HepG2 (cell line): ENCODE measurements around the gene SV2A. TPM values are rescaled to one million over a fixed set of nuclear protein-coding genes. Genes with fewer than 3 reads are reported as not detected.
"Not testable (repeated sequence)": the region's sequence is repeated elsewhere in the genome, so short reads cannot be mapped to it uniquely, and the experiment has no call there.

Source experiments
- ATAC-seq: fragments of 200-7000 bp; cut with Tn5 transposase; 3 replicates; pipeline ENCODE4 v1.9.1; 2020; ENCODE audit warnings: mild to moderate bottlenecking, moderate library complexity
- BruUV-seq: library from RNA; stranded (reverse); fragments of 400-500 nt; replicated peaks from 2 replicates; lab custom pipeline; 2021; lab: Mats Ljungman, UMichigan
- CTCF ChIA-PET: fragments of 300-600 bp; formaldehyde crosslinking; extraction: SDS; loops from one replicate; lab custom pipeline; 2021; ENCODE audit warnings: low total read pairs, inconsistent platforms, low intra/inter-chr PET ratio; lab: Yijun Ruan, JAX
- POLR2A ChIA-PET: fragments of 350-600 bp; sonication (Branson Sonifier 250); formaldehyde crosslinking; loops from one replicate; lab custom pipeline; 2020; ENCODE audit warnings: antibody characterized with exemption, inconsistent platforms; lab: Yijun Ruan, JAX
- DNase-seq: peaks from one replicate; pipeline ENCODE4 v3.0.0-alpha.2; 2015; ENCODE audit warnings: low spot score
- FAIRE-seq: peaks from 3 replicates; lab custom pipeline; 2011; peaks lifted over from hg19 to GRCh38; lab: Jason Lieb, UNC
- H2AFZ ChIP-seq: one replicate; pipeline ENCODE4 v1.6.1; 2011; ENCODE audit warnings: low read length, inconsistent platforms
- H3K27ac ChIP-seq: fragments of 300-600 bp; 3 replicates; pipeline ENCODE4 v1.8.0; 2011; ENCODE audit warnings: mixed run types, mild to moderate bottlenecking, mixed read lengths, low read length, inconsistent platforms; ENCODE audit not compliant: insufficient read depth; ENCODE audit errors: extremely low read length
- H3K27me3 ChIP-seq, 2 experiments: fragments of 200-600 bp in 1 of 2; 2 replicates in 1 of 2; 3 replicates in 1 of 2; pipeline versions ENCODE4 v1.6.0 to v1.8.0; 2011; ENCODE audit warnings: low read length in 2 of 2, mild to moderate bottlenecking in 2 of 2, moderate library complexity in 2 of 2, inconsistent platforms in 1 of 2; ENCODE audit not compliant: insufficient read depth in 2 of 2, control insufficient read depth in 1 of 2
- H3K36me3 ChIP-seq, 2 experiments: fragments of 200-600 bp in 1 of 2; replicated peaks in 1 of 2; 2 replicates in 1 of 2; 3 replicates in 1 of 2; pipeline versions ENCODE4 v1.5.1 to v1.8.0; 2011; ENCODE audit warnings: low read length in 2 of 2, inconsistent platforms in 1 of 2; ENCODE audit not compliant: insufficient read depth in 2 of 2, control insufficient read depth in 1 of 2
- H3K4me1 ChIP-seq: 2 replicates; pipeline ENCODE4 v1.5.1; 2012; ENCODE audit warnings: low read length, inconsistent platforms; ENCODE audit not compliant: insufficient read depth
- H3K4me2 ChIP-seq: 2 replicates; pipeline ENCODE4 v1.6.0; 2011; ENCODE audit warnings: low read depth, low read length, inconsistent platforms
- H3K4me3 ChIP-seq, 3 experiments: fragments of 200-600 bp in 1 of 3; sonication (generic), shearing (Covaris generic) in 1 of 3; replicated peaks in 1 of 3; 2 replicates each; pipeline ENCODE4 v1.5.1; 2011 to 2016; ENCODE audit warnings: low read length in 3 of 3, inconsistent platforms in 2 of 3, low read depth in 2 of 3, mild to moderate bottlenecking in 2 of 3, control low read depth in 1 of 3, mixed read lengths in 1 of 3; ENCODE audit not compliant: insufficient read depth in 1 of 3
- H3K79me2 ChIP-seq: one replicate; pipeline ENCODE4 v1.6.1; 2011; ENCODE audit warnings: low read length, inconsistent platforms; ENCODE audit not compliant: insufficient read depth
- H3K9ac ChIP-seq: 2 replicates; pipeline ENCODE4 v1.6.0; 2011; ENCODE audit warnings: mild to moderate bottlenecking, low read depth, low read length, inconsistent platforms; ENCODE audit not compliant: insufficient read depth
- H3K9me3 ChIP-seq: 2 replicates; pipeline ENCODE4 v1.5.1; 2012; ENCODE audit warnings: mild to moderate bottlenecking, low read length
- H4K20me1 ChIP-seq: 2 replicates; pipeline ENCODE4 v1.6.0; 2011; ENCODE audit warnings: inconsistent platforms, mild to moderate bottlenecking, low read length, moderate library complexity; ENCODE audit not compliant: insufficient read depth
- WGBS: methylation state at CpG from one replicate; pipeline ENCODE4 v1.1.6; 2017; ENCODE audit warnings: low lambda C conversion rate; 5-methylcytosine and 5-hydroxymethylcytosine counted together
- in situ Hi-C: cut with HindIII; loops from 2 replicates; pipeline ENCODE4 v1.10.0; 2017; ENCODE audit warnings: low pct_unique_long_range_greater_than_20kb; ENCODE audit not compliant: extremely low pct_ligation_motif_present
- intact Hi-C: fragments of 100-400 bp; cut with micrococcal nuclease; formaldehyde crosslinking; loops from one replicate; pipeline ENCODE4 v1.10.0; 2022; ENCODE audit not compliant: unreplicated experiment
- polyA plus RNA-seq, 8 experiments: library from polyadenylated mRNA; depleted of rRNA in 3 of 8; stranded (reverse) in 7 of 8; unstranded in 1 of 8; fragments of >200 nt; fragmentation: Illumina TruSeq in 4 of 8; extraction: Trizol in 4 of 8; gene quantifications; 2 replicates each; pipeline versions ENCODE4 v1.2.1 to v1.2.3, GENCODE V29; 2011 to 2016; ENCODE audit warnings: low read depth in 4 of 8, missing spikeins in 1 of 8, mixed read lengths in 1 of 8; ENCODE audit not compliant: insufficient read depth in 1 of 8
- total RNA-seq, 5 experiments: library from RNA; depleted of rRNA; stranded (reverse); fragments of >200 nt; fragmentation: Illumina TruSeq; extraction: Trizol; gene quantifications; 2 replicates each; pipeline ENCODE4 v1.2.3, GENCODE V29; 2016; ENCODE audit warnings: low read depth in 1 of 5

The SV2A gene
- total and polyA plus RNA-seq, 2 of the 13 experiments (the other 11 are each of a cell fraction or from before 2014, with no cell fraction given) = 0.84 to 1.9 TPM

GRCh38 chr1:149861497-149862054 lies 56.1 kb downstream of the SV2A start:
- H3K9ac ChIP-seq, BruUV-seq, POLR2A ChIA-PET, H2AFZ ChIP-seq, H3K4me1 ChIP-seq, in situ Hi-C loops, H3K79me2 ChIP-seq, H3K27ac ChIP-seq, H3K36me3 ChIP-seq, H3K27me3 ChIP-seq, DNase-seq, CTCF ChIA-PET, H3K9me3 ChIP-seq, H3K4me3 ChIP-seq, H3K4me2 ChIP-seq, intact Hi-C loops, H4K20me1 ChIP-seq, FAIRE-seq: not testable (repeated sequence)
- peak; percentile 45 for ATAC-seq
- no CpG with 5 or more reads among the region's 32 CpGs for WGBS

GRCh38 chr1:149860684-149861496 lies 56.8 kb downstream of the SV2A start:
- peak; percentile 79 for FAIRE-seq
- POLR2A ChIA-PET, BruUV-seq, H3K4me3 ChIP-seq, H3K9me3 ChIP-seq, H4K20me1 ChIP-seq, H3K36me3 ChIP-seq, in situ Hi-C loops, intact Hi-C loops, H3K79me2 ChIP-seq, H3K4me2 ChIP-seq, DNase-seq, H3K9ac ChIP-seq, H3K27me3 ChIP-seq, H3K27ac ChIP-seq, CTCF ChIA-PET, H3K4me1 ChIP-seq, H2AFZ ChIP-seq: not testable (repeated sequence)
- no CpG with 5 or more reads among the region's 55 CpGs for WGBS
- peak; percentile 86 for ATAC-seq

GRCh38 chr1:149860271-149860670 lies 57.4 kb downstream of the SV2A start:
- H3K36me3 ChIP-seq, H3K4me2 ChIP-seq, intact Hi-C loops, H3K27ac ChIP-seq, H3K4me1 ChIP-seq, CTCF ChIA-PET, BruUV-seq, H2AFZ ChIP-seq, DNase-seq, H4K20me1 ChIP-seq, in situ Hi-C loops, H3K4me3 ChIP-seq, H3K9ac ChIP-seq, H3K79me2 ChIP-seq, H3K27me3 ChIP-seq, POLR2A ChIA-PET, FAIRE-seq, H3K9me3 ChIP-seq: not testable (repeated sequence)
- WGBS = no CpG with 5 or more reads among the region's 15 CpGs
- peak; percentile 3 for ATAC-seq

Other genes starting within 250 kb of the SV2A start
- not detected in 2 replicates for gene FCGR1A, start 135.2 kb downstream of the SV2A start, total RNA-seq (2016; rRNA removed; fragmentation: Illumina TruSeq; extraction: Trizol)
- gene FCGR1A, start 135.2 kb downstream of the SV2A start, polyA plus RNA-seq (2011; rRNA removed) = not detected in 2 replicates
- gene BOLA1, start 18.3 kb downstream of the SV2A start, total RNA-seq (2016; rRNA removed; fragmentation: Illumina TruSeq; extraction: Trizol) = 3.1 and 4.2 TPM in 2 replicates
- gene BOLA1, start 18.3 kb downstream of the SV2A start, polyA plus RNA-seq (2011; rRNA removed) = 2.9 and 3.2 TPM in 2 replicates
- gene SF3B4, start 10.0 kb upstream of the SV2A start, total RNA-seq (2016; rRNA removed; fragmentation: Illumina TruSeq; extraction: Trizol) = 14.8 and 24.6 TPM in 2 replicates
- 13.8 and 14.6 TPM in 2 replicates for gene SF3B4, start 10.0 kb upstream of the SV2A start, polyA plus RNA-seq (2011; rRNA removed)
- 0.27 and 0.49 TPM in 2 replicates for gene MTMR11, start 19.0 kb upstream of the SV2A start, total RNA-seq (2016; rRNA removed; fragmentation: Illumina TruSeq; extraction: Trizol)
- gene MTMR11, start 19.0 kb upstream of the SV2A start, polyA plus RNA-seq (2011; rRNA removed) = 2.8 and 4.0 TPM in 2 replicates
- gene OTUD7B, start 92.9 kb upstream of the SV2A start, total RNA-seq (2016; rRNA removed; fragmentation: Illumina TruSeq; extraction: Trizol) = 11.2 and 13.2 TPM in 2 replicates
- 5.1 and 6.9 TPM in 2 replicates for gene OTUD7B, start 92.9 kb upstream of the SV2A start, polyA plus RNA-seq (2011; rRNA removed)
- gene VPS45, start 149.9 kb upstream of the SV2A start, total RNA-seq (2016; rRNA removed; fragmentation: Illumina TruSeq; extraction: Trizol) = 25.2 and 26.5 TPM in 2 replicates
- gene VPS45, start 149.9 kb upstream of the SV2A start, polyA plus RNA-seq (2011; rRNA removed) = 13.7 and 15.2 TPM in 2 replicates
- gene PLEKHO1, start 232.1 kb upstream of the SV2A start, total RNA-seq (2016; rRNA removed; fragmentation: Illumina TruSeq; extraction: Trizol) = 9.0 and 10.1 TPM in 2 replicates
- gene PLEKHO1, start 232.1 kb upstream of the SV2A start, polyA plus RNA-seq (2011; rRNA removed) = 9.8 and 14.0 TPM in 2 replicates